Transverse colon (tissue), 4 donors: ENCODE results near the gene NECTIN1. TPM values are rescaled to one million over a fixed set of nuclear protein-coding genes. Genes with fewer than 3 reads are reported as not detected.

Experiments used
- DNase-seq: peaks from one replicate; pipeline ENCODE4 v3.0.0-alpha.2; 2019
- H3K27ac ChIP-seq, 4 donors: fragments of 200-600 bp; sonication (generic); 2 replicates each; pipeline ENCODE4 v1.5.1; 2016 to 2018; ENCODE audit warnings: inconsistent platforms in 4 of 4
- H3K27me3 ChIP-seq: fragments of 200-600 bp; sonication (generic); 2 replicates; pipeline ENCODE4 v1.5.1; 2017; ENCODE audit warnings: inconsistent platforms
- H3K36me3 ChIP-seq, 4 donors: fragments of 200-600 bp; sonication (generic); 2 replicates each; pipeline ENCODE4 v1.5.1; 2017 to 2019; ENCODE audit warnings: inconsistent platforms in 4 of 4
- H3K4me1 ChIP-seq, 4 donors: fragments of 200-600 bp; sonication (generic); 2 replicates each; pipeline ENCODE4 v1.5.1; 2017 to 2020; ENCODE audit warnings: inconsistent platforms in 4 of 4
- H3K4me3 ChIP-seq, 4 donors: fragments of 200-600 bp; sonication (generic); 1 replicate in 1 of 4; 2 replicates in 3 of 4; pipeline versions ENCODE4 v1.5.1 to v1.6.1; 2017 to 2019; ENCODE audit warnings: inconsistent platforms in 4 of 4
- H3K9me3 ChIP-seq, 2 donors: fragments of 200-600 bp; sonication (generic); 2 replicates each; pipeline ENCODE4 v1.5.1; 2017 to 2019; ENCODE audit warnings: inconsistent platforms in 2 of 2
- EP300 ChIP-seq: sonication (generic); formaldehyde crosslinking; IDR thresholded peaks from one replicate; pipeline ENCODE4 v1.6.1; 2017; ENCODE audit warnings: antibody characterized with exemption, low read depth
- POLR2A ChIP-seq: fragments of 450-650 bp; IDR thresholded peaks from one replicate; pipeline ENCODE4 v1.6.1; 2016; ENCODE audit warnings: antibody characterized with exemption, mild to moderate bottlenecking, moderate library complexity
- POLR2AphosphoS5 ChIP-seq, 3 donors: sonication (generic); formaldehyde crosslinking; IDR thresholded peaks; one replicate each; pipeline ENCODE4 v1.6.1; 2016; ENCODE audit warnings: antibody characterized with exemption in 3 of 3
- WGBS, 2 donors: methylation state at CpG; one replicate each; pipeline ENCODE4 v1.1.5; 2018; ENCODE audit warnings: low coverage in 1 of 2; 5-methylcytosine and 5-hydroxymethylcytosine counted together
- in situ Hi-C, 4 donors: fragments of 200-750 bp; cut with MboI; loops; one replicate each; pipeline versions ENCODE4 v1.15.0 to v1.15.1; 2017; ENCODE audit warnings: low sequenced_read_pairs in 3 of 4, low pct_ligation_motif_present in 1 of 4, low pct_unique_long_range_greater_than_20kb in 1 of 4
- intact Hi-C: fragments of 100-400 bp; cut with DNase I; formaldehyde crosslinking; loops from one replicate; pipeline ENCODE4 v1.15.1; 2023; ENCODE audit warnings: low total_unique reads
- total RNA-seq, 4 donors: library from RNA; depleted of rRNA; stranded (reverse); fragments of >200 nt; gene quantifications; one replicate each; pipeline ENCODE4 v1.1.0, GENCODE V29; 2016
- TF ChIP-seq, protein P1 (sequence below), 5 experiments: fragments of 200-600 bp in 3 of 5; fragments of 450-650 bp in 2 of 5; sonication (generic) in 3 of 5; IDR thresholded peaks; 1 replicate in 2 of 5; 2 replicates in 3 of 5; pipeline ENCODE4 v1.5.1; 2016 to 2017; ENCODE audit warnings: antibody characterized with exemption in 5 of 5, inconsistent platforms in 3 of 5, mild to moderate bottlenecking in 2 of 5, moderate library complexity in 1 of 5

NECTIN1 gene
- total RNA-seq, 4 donors from 2014 or later: 11.0 to 71.2 (median 12.6) TPM

DNA sequence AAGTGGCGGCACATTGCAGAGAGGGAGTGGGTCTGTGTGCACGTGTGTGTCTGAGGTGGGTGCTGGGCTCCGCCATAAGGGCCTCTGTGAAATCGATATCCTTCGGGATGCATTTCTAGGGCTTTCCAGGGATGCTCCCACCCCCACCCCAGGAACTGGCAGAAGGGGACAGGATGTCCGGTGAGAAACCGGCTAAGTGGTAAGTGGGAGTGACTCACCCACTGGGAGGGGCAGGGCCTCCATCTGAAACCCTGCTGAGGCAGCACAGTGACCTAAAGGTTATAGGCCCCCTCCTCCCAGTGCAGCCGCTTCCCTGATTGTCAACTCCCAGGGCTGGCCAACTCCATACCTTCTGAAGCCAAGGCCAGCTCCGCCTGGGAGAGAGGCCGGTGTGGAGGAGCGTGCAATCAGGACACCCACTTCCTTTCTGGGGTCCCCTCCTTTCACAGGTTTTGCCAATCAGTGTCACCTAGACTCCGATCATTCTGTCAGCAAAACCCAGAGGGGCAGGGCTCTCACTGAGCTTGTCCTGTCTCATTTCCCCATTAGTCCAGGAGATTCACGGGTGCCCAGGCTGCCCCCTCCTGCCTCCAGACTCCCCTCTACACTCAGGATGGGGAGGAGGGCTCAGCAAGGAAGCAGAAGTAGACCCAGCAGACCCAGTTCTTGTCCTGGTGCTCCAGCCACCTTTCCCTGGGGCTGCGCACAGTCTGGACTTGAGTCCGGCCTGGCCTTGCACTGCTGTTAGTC, 44.5 kb downstream of the NECTIN1 start:
- Histone ChIP-seq H3K27me3 (no peaks in the 10 kb centered on the region), H3K9me3 (no peaks in the 10 kb centered on the region), H3K4me1 (peaks cover 0 to 6% (median 2%) of the 10 kb centered on the region in 4 donors), H3K36me3 (no peaks in the 10 kb centered on the region), H3K4me3 (no peak overlapping the region), H3K27ac (no peak overlapping the region)
- no peak for TF ChIP-seq POLR2AphosphoS5 (IDR thresholded peaks at IDR 0.05)
- no peak for TF ChIP-seq POLR2A
- no peak for TF ChIP-seq EP300
- TF ChIP-seq, protein P1, sequence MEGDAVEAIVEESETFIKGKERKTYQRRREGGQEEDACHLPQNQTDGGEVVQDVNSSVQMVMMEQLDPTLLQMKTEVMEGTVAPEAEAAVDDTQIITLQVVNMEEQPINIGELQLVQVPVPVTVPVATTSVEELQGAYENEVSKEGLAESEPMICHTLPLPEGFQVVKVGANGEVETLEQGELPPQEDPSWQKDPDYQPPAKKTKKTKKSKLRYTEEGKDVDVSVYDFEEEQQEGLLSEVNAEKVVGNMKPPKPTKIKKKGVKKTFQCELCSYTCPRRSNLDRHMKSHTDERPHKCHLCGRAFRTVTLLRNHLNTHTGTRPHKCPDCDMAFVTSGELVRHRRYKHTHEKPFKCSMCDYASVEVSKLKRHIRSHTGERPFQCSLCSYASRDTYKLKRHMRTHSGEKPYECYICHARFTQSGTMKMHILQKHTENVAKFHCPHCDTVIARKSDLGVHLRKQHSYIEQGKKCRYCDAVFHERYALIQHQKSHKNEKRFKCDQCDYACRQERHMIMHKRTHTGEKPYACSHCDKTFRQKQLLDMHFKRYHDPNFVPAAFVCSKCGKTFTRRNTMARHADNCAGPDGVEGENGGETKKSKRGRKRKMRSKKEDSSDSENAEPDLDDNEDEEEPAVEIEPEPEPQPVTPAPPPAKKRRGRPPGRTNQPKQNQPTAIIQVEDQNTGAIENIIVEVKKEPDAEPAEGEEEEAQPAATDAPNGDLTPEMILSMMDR (IDR thresholded peaks at IDR 0.05): no peak
- DNase-seq: no peak
- WGBS, 2 donors: 85% methylated on average over 15 of the region's 15 CpGs; no CpG with 5 or more reads in 1 of the 2 donors
- in situ Hi-C loops: no loop called here
- intact Hi-C loops: no loop called here

- Histone ChIP-seq H3K27me3 (no peaks in the 10 kb centered on the region), H3K4me3 (no peak overlapping the region), H3K9me3 (no peaks in the 10 kb centered on the region), H3K4me1 (peaks cover 0 to 6% (median 2%) of the 10 kb centered on the region in 4 donors), H3K36me3 (no peaks in the 10 kb centered on the region), H3K27ac (no peak overlapping the region)
- TF ChIP-seq POLR2A (no peak), EP300 (no peak), POLR2AphosphoS5 (IDR thresholded peaks at IDR 0.05) (no peak)
- TF ChIP-seq, protein P1 (IDR thresholded peaks at IDR 0.05): no peak
- WGBS, 2 donors: 79% methylated on average over 9 of the region's 9 CpGs; no CpG with 5 or more reads in 1 of the 2 donors
- no peak for DNase-seq
- in situ Hi-C loops: no loop called here
- intact Hi-C loops: no loop called here
Observed at GRCh38 chr11:119683783-119684182, 45.2 kb downstream of the NECTIN1 start.

DNA sequence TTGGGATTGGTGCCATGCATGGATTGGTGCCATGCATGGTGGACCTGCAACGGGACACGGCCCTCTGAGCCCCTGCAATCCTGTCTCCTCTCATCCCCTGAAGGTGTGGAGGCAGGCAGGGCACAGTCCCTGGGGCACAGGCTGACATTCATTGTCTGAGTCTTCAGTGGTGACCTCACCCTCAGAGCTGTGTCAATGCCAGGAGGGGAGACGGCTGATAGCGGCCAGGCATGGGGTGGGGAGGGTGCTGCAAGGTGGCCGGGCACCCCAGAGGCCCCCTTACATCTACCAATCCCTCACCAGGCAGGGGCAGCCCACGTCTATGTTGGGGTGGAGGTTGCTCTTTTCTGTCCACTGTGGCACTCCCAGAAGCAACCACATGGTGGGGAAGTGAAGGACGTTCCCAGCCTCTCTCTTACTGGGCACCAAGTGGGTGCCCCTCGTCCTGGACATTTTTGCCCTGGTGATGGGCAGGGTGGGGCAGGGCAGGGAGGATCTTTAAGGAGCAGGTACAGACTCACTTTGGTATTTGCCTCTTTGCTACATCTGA, 47.6 kb downstream of the NECTIN1 start:
- DNase-seq: no peak
- intact Hi-C loops: no loop called here
- Histone ChIP-seq H3K9me3 (no peaks in the 10 kb centered on the region), H3K27me3 (no peaks in the 10 kb centered on the region), H3K4me1 (peaks cover 0 to 6% (median 2%) of the 10 kb centered on the region in 4 donors), H3K27ac (no peak overlapping the region), H3K4me3 (no peak overlapping the region), H3K36me3 (peaks cover 0 to 2% (median 0%) of the 10 kb centered on the region in 4 donors)
- TF ChIP-seq, protein P1 (IDR thresholded peaks at IDR 0.05): peak in 3 of 5 experiments; percentile 16
- no peak for TF ChIP-seq EP300
- in situ Hi-C loops: no loop called here
- WGBS, 2 donors: 48% methylated on average over 8 of the region's 8 CpGs; no CpG with 5 or more reads in 1 of the 2 donors

GRCh38 chr11:119680541-119681360, 48.2 kb downstream of the NECTIN1 start:
- Histone ChIP-seq H3K9me3 (no peaks in the 10 kb centered on the region), H3K4me1 (peaks cover 0 to 6% (median 2%) of the 10 kb centered on the region in 4 donors), H3K36me3 (peaks cover 0 to 7% (median 0%) of the 10 kb centered on the region in 4 donors), H3K27me3 (no peaks in the 10 kb centered on the region), H3K27ac (no peak overlapping the region), H3K4me3 (no peak overlapping the region)
- TF ChIP-seq POLR2AphosphoS5 (IDR thresholded peaks at IDR 0.05) (no peak), EP300 (no peak), POLR2A (no peak)
- TF ChIP-seq, protein P1 (IDR thresholded peaks at IDR 0.05): no peak
- no peak for DNase-seq
- WGBS, 2 donors: 77% methylated on average over 11 of the region's 11 CpGs; no CpG with 5 or more reads in 1 of the 2 donors
- intact Hi-C loops: no loop called here
- in situ Hi-C loops: no loop called here
